Astrocyte (in vitro differentiated cells and primary cell): ENCODE results near the gene FBXO3. TPM values are rescaled to one million over a fixed set of nuclear protein-coding genes. Genes with fewer than 3 reads are reported as not detected.

Source experiments
- DNase-seq: peaks from one replicate; pipeline ENCODE4 v3.0.0-alpha.2; 2010; ENCODE audit warnings: low read depth
- FAIRE-seq: peaks from 2 replicates; lab custom pipeline; 2011; peaks lifted over from hg19 to GRCh38; lab: Jason Lieb, UNC
- H2AFZ ChIP-seq: 2 replicates; pipeline ENCODE4 v1.6.0; 2012; ENCODE audit warnings: low read depth, low read length, inconsistent platforms
- H3K27ac ChIP-seq: 2 replicates; pipeline ENCODE4 v1.5.1; 2011; ENCODE audit warnings: low read depth, low read length, inconsistent platforms
- H3K27me3 ChIP-seq: 2 replicates; pipeline ENCODE4 v1.6.0; 2011; ENCODE audit warnings: low read length, inconsistent platforms; ENCODE audit not compliant: insufficient read depth
- H3K36me3 ChIP-seq: 2 replicates; pipeline ENCODE4 v1.5.1; 2011; ENCODE audit warnings: low read length, inconsistent platforms; ENCODE audit not compliant: insufficient read depth
- H3K4me1 ChIP-seq: 2 replicates; pipeline ENCODE4 v1.5.1; 2011; ENCODE audit warnings: low read length, inconsistent platforms; ENCODE audit not compliant: insufficient read depth
- H3K4me2 ChIP-seq: 2 replicates; pipeline ENCODE4 v1.6.0; 2012; ENCODE audit warnings: low read length, inconsistent platforms
- H3K4me3 ChIP-seq: 2 replicates; pipeline ENCODE4 v1.5.1; 2011; ENCODE audit warnings: low read depth, mild to moderate bottlenecking, low read length, inconsistent platforms; ENCODE audit not compliant: insufficient read depth
- H3K79me2 ChIP-seq: 2 replicates; pipeline ENCODE4 v1.6.0; 2012; ENCODE audit warnings: mild to moderate bottlenecking, low read length, inconsistent platforms; ENCODE audit not compliant: insufficient read depth
- H3K9ac ChIP-seq: 2 replicates; pipeline ENCODE4 v1.6.0; 2012; ENCODE audit warnings: mild to moderate bottlenecking, low read length, inconsistent platforms
- H3K9me3 ChIP-seq: 2 replicates; pipeline ENCODE4 v1.5.1; 2012; ENCODE audit warnings: low read depth, mild to moderate bottlenecking, low read length, inconsistent platforms; ENCODE audit not compliant: insufficient read depth
- H4K20me1 ChIP-seq: 2 replicates; pipeline ENCODE4 v1.6.0; 2012; ENCODE audit warnings: low read length, inconsistent platforms; ENCODE audit not compliant: insufficient read depth
- H3K27ac Mint-ChIP-seq: one replicate; pipeline ENCODE4 v1.8.0; 2021; ENCODE audit warnings: mild to moderate bottlenecking, mixed read lengths; ENCODE audit not compliant: unreplicated experiment
- H3K27me3 Mint-ChIP-seq: one replicate; pipeline ENCODE4 v1.8.0; 2021; ENCODE audit warnings: low read depth, mixed read lengths; ENCODE audit not compliant: unreplicated experiment
- H3K36me3 Mint-ChIP-seq: one replicate; pipeline ENCODE4 v1.8.0; 2021; ENCODE audit warnings: low read depth, mixed read lengths; ENCODE audit not compliant: unreplicated experiment
- H3K4me1 Mint-ChIP-seq: one replicate; pipeline ENCODE4 v1.8.0; 2021; ENCODE audit warnings: low read depth, mixed read lengths; ENCODE audit not compliant: unreplicated experiment
- H3K4me3 Mint-ChIP-seq: one replicate; pipeline ENCODE4 v1.8.0; 2021; ENCODE audit warnings: mild to moderate bottlenecking, moderate library complexity, mixed read lengths; ENCODE audit not compliant: unreplicated experiment
- H3K9me3 Mint-ChIP-seq: one replicate; pipeline ENCODE4 v1.8.0; 2021; ENCODE audit warnings: mild to moderate bottlenecking, mixed read lengths; ENCODE audit not compliant: unreplicated experiment
- CTCF ChIP-seq: IDR thresholded peaks from 2 replicates; pipeline ENCODE4 v1.5.1; 2011; ENCODE audit warnings: low read depth, mild to moderate bottlenecking, inconsistent platforms, low read length, moderate library complexity; ENCODE audit not compliant: insufficient read depth
- EZH2 ChIP-seq: IDR thresholded peaks from 2 replicates; pipeline ENCODE4 v1.6.1; 2012; ENCODE audit warnings: mild to moderate bottlenecking, low read length, inconsistent platforms; ENCODE audit not compliant: insufficient read depth
- total RNA-seq: library from RNA; stranded (reverse); gene quantifications from 2 replicates; pipeline ENCODE4 v1.2.1, GENCODE V29; 2021

The FBXO3 gene
- total RNA-seq, 1 donor from 2014 or later, result 23.5 TPM

DNA sequence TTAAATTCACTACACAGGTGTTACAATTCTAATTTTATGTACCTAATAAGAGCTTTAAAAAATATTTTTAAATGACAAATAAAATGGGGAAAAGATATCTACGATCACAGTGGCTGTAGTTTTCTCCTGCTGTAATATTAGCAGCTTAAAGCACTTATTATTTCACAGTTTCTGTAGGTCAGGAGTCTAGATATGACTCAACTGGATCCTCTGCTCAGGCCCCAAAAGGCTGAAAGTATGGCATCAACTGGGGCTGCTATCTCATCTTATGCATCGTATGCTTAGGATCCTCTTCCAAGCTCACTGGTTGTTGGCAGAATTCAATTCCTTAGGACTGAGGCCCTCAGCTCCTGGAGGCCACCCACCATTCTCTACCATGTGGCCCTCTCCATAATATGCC, 12.8 kb downstream of the FBXO3 start:
- Histone ChIP-seq H3K4me2 (no peak overlapping the region), H3K9ac (no peak overlapping the region), H3K4me1 (no peaks in the 10 kb centered on the region), H3K27ac (no peak overlapping the region), H3K36me3 (peaks cover 14% of the 10 kb centered on the region), H3K27me3 (no peaks in the 10 kb centered on the region), H4K20me1 (no peaks in the 10 kb centered on the region), H3K9me3 (no peaks in the 10 kb centered on the region), H2AFZ (no peak overlapping the region), H3K79me2 (no peaks in the 10 kb centered on the region), H3K4me3 (no peak overlapping the region)
- H3K36me3 Mint-ChIP-seq, result peaks cover 12% of the 10 kb centered on the region
- FAIRE-seq (no peak), DNase-seq (no peak)
- no peaks in the 10 kb centered on the region for H3K9me3 Mint-ChIP-seq
- H3K27ac Mint-ChIP-seq, result no peak overlapping the region
- no peaks in the 10 kb centered on the region for H3K27me3 Mint-ChIP-seq
- H3K4me1 Mint-ChIP-seq, result no peaks in the 10 kb centered on the region
- TF ChIP-seq EZH2 (no peak), CTCF (no peak)
- H3K4me3 Mint-ChIP-seq, result no peak overlapping the region

- no peak overlapping the region for H3K4me3 ChIP-seq
- H3K9ac ChIP-seq, result no peak overlapping the region
- peaks cover 12% of the 10 kb centered on the region for H3K4me1 ChIP-seq
- Mint-ChIP-seq H3K4me3 (no peak overlapping the region), H3K27me3 (no peaks in the 10 kb centered on the region), H3K9me3 (no peaks in the 10 kb centered on the region), H3K4me1 (peaks cover 8% of the 10 kb centered on the region), H3K27ac (no peak overlapping the region), H3K36me3 (no peaks in the 10 kb centered on the region)
- H3K36me3 ChIP-seq, result peaks cover 23% of the 10 kb centered on the region
- H3K79me2 ChIP-seq, result no peaks in the 10 kb centered on the region
- DNase-seq (peak; percentile 82), FAIRE-seq (peak; percentile 93)
- TF ChIP-seq EZH2 (no peak), CTCF (no peak)
- H3K27me3 ChIP-seq, result no peaks in the 10 kb centered on the region
- no peak overlapping the region for H2AFZ ChIP-seq
- peak overlapping the region; percentile 40 for H3K4me2 ChIP-seq
- no peaks in the 10 kb centered on the region for H3K9me3 ChIP-seq
- no peaks in the 10 kb centered on the region for H4K20me1 ChIP-seq
- no peak overlapping the region for H3K27ac ChIP-seq
These were observed 20.9 kb downstream of the FBXO3 start for GRCh38 chr11:33753304-33753967.

DNA sequence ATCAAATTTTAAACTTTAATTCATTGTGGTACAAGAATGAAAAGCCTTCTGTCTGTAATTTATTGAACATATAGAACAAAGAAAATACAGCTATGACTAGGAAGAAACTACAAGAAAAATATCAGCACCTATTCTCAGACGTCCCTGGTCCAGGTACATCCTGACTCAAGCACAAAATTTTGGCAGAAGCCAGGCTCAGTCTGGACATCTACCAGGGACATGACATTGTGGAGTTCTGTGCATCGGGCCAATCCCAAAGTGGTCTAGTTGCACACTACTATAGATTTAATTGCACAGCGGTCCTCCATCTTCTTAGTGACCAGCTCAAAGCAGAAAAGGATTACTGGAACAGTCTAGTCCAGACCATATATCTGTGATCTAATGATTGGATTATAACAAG, 22.4 kb downstream of the FBXO3 start:
- H3K27ac ChIP-seq, result no peak overlapping the region
- TF ChIP-seq CTCF, result no peak
- TF ChIP-seq EZH2, result no peak
- Mint-ChIP-seq H3K36me3 (no peaks in the 10 kb centered on the region), H3K4me3 (no peak overlapping the region), H3K27ac (no peak overlapping the region), H3K9me3 (no peaks in the 10 kb centered on the region), H3K27me3 (no peaks in the 10 kb centered on the region), H3K4me1 (peaks cover 8% of the 10 kb centered on the region)
- no peak overlapping the region for H3K4me2 ChIP-seq
- peaks cover 15% of the 10 kb centered on the region for H3K4me1 ChIP-seq
- H3K36me3 ChIP-seq, result peaks cover 17% of the 10 kb centered on the region
- no peak overlapping the region for H3K9ac ChIP-seq
- H3K9me3 ChIP-seq, result no peaks in the 10 kb centered on the region
- H3K4me3 ChIP-seq, result no peak overlapping the region
- no peaks in the 10 kb centered on the region for H3K27me3 ChIP-seq
- FAIRE-seq (no peak), DNase-seq (no peak)
- no peaks in the 10 kb centered on the region for H3K79me2 ChIP-seq
- no peaks in the 10 kb centered on the region for H4K20me1 ChIP-seq
- H2AFZ ChIP-seq, result no peak overlapping the region
